Measurements from ENCODE around the gene PLA2G4C.

DNA sequence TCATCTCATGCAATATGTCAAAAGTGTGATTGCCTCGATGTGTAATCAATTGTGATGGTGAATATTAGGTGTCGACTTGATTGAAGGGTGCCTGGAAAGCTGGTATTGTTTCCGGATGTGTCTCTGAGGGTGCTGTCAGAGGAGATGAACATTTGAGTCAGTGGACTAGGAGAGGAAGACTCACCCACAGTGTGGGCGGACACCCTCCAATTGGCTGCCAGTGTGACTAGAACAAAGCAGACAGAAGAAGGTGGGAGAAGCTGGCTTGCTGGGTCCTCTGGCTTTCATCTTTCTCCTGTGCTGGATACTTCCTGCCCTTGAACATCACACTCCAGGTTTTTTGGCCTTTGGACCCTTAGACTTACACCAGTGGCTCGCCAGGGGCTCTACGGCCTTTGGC lies 51.3 kb downstream of the PLA2G4C start:
- no peak for TF ChIP-seq EP300 (IDR thresholded peaks at IDR 0.05)
- TF ChIP-seq, protein P1, sequence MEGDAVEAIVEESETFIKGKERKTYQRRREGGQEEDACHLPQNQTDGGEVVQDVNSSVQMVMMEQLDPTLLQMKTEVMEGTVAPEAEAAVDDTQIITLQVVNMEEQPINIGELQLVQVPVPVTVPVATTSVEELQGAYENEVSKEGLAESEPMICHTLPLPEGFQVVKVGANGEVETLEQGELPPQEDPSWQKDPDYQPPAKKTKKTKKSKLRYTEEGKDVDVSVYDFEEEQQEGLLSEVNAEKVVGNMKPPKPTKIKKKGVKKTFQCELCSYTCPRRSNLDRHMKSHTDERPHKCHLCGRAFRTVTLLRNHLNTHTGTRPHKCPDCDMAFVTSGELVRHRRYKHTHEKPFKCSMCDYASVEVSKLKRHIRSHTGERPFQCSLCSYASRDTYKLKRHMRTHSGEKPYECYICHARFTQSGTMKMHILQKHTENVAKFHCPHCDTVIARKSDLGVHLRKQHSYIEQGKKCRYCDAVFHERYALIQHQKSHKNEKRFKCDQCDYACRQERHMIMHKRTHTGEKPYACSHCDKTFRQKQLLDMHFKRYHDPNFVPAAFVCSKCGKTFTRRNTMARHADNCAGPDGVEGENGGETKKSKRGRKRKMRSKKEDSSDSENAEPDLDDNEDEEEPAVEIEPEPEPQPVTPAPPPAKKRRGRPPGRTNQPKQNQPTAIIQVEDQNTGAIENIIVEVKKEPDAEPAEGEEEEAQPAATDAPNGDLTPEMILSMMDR (IDR thresholded peaks at IDR 0.05): no peak
- no peak for TF ChIP-seq POLR2A (IDR thresholded peaks at IDR 0.05)
